GM19023 (cell line): Measurements from ENCODE around the gene CCDC33.

Experiments used
- ATAC-seq: cut with Tn5 transposase; IDR thresholded peaks from one replicate; pipeline ENCODE4 v1.9.1; 2021; ENCODE audit warnings: mild to moderate bottlenecking, moderate library complexity; ENCODE audit not compliant: unreplicated experiment

The CCDC33 gene

DNA sequence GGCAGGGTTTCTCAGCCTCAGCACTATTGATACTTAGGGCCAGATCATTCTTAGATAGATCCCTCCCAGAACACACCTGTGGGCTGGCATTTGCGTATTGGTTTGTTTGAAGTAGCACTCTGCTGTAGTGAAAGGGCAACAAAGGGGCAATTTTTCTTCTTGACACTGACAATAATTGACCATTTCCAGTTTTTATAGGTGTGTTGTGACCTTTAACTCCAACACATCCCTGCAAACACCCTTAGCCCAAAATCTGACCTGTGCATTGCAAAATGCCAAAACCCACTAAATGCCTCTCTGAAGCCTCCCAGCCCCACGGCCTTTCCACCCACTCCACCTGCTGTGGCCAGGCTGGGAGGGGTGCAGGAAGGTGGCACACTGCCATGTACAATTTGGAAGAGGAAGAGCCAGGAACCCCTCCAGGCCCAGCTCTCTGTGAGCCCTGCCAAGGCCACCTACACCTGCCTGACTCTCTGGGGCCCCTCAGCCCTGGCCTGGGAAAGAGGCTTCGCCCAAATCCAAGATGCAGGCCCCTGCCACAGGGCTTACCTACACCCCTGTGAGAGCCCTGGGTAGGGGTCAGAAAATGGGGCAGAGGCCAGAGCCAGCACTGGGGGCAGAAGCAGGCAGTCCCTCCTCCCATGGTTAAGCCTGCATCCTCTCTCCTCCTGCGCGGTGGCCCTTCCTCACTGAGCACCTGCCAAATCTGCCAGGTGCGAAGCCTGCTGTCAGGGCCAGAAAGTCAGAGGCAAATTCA lies 140.9 kb downstream of the CCDC33 start:
- no peak for ATAC-seq

DNA sequence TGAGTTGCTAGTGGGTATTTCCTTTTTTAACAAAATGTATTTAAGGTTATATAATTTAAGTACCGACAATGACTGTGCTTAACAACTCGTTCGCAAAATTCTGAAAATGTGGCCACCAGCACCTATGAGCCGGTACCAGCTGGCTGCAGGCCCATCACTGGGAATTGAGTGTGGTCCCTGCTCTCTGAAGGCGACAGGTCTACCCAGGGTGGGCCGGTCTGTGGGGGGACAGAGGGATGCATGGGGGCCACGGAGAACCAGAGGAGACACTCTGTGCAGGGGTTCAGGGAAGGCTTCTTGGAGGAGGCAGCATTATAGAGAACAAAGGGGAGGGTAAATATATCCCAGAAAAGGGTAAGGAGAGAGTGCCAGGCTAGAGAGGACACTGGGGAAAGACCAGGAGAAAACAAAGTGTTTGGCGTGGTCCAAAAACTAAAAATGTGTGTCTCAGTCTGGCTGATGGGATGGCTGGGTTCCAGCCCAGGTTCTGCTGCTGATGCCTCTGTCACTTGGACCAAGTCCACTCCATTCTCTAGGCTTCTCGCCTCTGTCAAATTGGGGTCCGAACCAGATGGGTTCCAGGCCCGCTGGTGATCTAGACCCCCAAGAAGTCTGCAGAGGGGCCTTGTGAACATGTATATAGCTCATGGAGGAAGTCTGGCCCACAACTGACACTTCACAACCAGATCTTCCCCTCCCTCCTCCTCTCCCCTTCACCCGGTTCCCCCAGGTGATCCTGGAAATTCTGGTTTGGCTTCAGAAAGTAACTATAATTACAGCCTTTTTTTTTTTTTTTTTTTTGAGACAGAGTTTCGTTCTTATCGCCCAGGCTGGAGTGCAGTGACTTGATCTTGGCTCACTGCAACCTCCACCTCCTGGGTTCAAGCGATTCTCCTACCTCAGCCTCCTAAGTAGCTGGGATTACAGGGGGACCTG lies 142.0 kb downstream of the CCDC33 start:
- no peak for ATAC-seq

DNA sequence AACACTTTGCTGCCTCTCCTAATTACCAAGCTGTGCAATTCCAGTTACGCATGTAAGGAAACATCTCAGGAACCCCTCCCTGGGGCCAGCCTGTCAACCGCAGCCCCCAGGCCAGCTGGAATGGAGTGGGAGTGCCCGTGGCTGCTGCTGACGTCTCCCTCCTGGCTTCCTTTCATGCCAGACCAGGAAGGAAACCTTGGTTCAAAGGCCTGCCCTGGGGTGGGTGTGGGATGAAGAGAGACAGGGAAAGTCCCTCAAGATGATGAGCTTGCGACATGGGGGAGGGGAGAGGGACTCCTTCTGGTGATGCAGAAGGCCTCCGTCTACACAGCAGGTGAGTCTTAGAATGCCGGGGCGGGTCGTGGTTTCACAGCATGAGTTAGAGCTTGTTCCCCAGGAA lies 142.7 kb downstream of the CCDC33 start:
- ATAC-seq = no peak

DNA sequence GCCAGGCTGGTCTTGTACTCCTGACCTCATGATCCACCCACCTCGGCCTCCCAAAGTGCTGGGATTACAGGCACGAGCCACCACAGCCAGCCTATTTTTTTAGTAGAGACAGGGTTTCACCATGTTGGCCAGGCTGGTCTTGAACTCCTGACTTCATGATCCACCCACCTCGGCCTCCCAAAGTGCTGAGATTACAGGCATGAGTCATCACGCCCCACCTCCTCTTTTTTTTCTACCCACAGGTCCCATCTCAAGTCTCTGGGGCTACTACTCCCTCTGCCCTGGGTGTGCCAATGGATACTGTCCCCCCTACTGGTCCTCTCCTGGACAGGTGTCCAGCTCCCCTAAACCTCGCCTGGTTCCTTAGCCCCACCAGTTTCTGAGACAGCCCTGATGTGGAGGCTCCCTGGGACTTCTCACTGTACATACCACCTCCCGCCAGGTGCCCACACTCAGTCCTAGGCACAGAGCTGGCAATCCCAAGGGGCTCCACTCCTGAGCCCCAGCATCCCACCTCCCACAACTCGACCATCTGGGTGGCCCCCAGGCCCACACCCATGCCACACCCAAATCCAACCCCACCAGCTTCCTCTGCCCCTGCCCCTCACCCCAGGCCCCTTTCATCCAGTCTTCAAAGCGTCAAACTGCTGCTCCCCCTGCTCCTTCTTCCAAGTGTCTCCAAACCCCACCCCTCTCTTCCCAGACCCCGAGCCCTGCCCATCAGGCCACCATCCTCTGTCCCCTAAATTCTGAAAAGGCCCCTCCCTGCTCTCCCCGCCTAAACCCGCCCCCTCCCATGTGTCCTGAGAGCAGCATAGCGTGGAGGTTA lies 144.4 kb downstream of the CCDC33 start:
- ATAC-seq = no peak

DNA sequence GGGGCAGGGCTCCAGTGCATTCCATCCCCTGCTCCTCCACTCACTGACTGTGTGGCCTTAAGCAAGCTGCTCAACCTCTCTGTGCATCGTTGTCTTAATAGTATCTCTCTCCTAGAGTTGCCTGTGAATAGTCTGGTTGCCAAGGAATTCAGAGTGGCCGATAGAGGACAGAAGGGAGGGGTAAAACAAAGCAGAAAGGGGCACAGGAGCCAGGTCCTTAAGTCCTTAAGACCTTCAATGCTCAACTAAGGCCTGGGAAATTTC lies 145.0 kb downstream of the CCDC33 start:
- ATAC-seq = no peak

DNA sequence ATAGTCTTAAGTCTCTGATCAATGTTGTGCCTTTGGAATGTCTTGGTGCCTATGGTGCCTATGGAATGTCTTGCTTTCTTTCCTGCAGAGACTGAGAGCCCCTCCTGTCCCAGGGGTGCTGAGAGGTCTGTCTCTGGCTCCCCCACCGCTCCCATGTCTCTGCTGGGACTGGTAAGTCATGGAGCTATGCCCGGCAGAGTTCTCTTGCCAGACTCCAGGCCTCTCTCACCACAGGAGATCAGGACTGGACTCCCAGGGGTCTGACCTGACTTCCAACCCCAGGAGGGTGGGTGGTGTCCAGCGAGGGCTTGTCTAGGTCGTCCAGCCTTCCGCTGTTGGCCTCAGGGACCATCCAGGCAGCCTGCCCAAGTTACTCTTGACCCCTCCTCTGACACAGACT lies 145.4 kb downstream of the CCDC33 start:
- ATAC-seq = no peak

DNA sequence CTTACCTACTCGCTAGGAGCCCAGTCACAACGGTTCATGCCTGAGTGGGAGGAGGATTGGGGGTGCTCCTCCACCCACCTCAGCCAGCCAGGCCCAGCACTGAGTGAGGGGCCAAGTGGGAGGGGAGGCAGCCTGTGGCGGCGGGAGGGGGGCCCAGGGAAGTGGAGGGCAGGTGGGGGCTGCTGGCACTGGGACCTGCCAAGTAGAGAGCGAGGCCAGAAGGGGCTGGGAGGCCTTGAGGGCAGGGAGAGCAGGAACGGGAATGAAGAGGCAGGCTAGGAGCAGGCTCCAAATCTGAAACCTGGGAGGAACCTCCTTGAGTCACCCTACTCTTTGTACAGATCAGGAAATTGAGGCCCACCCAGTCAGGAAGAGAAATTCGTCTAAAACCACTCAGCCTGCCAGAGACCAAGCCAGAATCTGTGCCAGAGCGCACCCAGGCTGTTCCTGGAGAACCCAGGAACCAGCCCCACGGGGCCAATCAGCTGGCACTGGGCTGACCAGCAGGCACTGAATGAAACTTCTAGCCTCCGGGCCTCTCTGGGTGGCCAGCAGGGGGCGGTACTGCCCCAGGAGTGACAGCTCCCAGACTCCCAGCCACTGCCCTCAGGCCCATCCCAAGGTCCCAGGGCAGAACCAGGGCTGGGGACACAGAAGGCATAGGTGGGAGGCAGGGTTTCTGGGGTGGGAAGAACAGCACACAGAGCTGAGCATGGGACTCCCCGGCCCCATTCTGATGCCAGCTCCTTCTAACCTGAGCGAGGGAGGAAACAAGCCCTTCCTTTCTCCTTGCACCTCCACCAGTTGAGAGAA lies 146.1 kb downstream of the CCDC33 start:
- peak; percentile 27 for ATAC-seq

DNA sequence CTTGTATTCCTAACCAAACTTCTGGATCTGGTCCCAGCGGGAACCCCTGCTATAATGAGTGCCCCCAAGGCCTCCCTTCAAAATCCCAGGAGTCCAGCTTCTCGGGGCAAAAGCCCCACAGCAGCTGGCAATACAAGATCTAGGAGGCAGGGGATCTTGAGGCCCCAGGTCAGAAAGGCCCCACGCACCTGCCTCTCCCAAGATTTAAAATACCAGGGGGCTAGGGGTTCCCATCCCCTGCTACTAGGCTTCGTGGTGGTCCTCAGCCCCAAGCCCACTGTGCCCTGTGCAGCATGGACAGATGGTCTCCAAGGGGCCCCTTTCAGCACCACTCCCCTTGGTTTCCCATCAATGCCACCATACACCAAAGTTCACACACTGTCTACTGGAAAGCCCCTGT lies 147.2 kb downstream of the CCDC33 start:
- peak; percentile 6 for ATAC-seq

DNA sequence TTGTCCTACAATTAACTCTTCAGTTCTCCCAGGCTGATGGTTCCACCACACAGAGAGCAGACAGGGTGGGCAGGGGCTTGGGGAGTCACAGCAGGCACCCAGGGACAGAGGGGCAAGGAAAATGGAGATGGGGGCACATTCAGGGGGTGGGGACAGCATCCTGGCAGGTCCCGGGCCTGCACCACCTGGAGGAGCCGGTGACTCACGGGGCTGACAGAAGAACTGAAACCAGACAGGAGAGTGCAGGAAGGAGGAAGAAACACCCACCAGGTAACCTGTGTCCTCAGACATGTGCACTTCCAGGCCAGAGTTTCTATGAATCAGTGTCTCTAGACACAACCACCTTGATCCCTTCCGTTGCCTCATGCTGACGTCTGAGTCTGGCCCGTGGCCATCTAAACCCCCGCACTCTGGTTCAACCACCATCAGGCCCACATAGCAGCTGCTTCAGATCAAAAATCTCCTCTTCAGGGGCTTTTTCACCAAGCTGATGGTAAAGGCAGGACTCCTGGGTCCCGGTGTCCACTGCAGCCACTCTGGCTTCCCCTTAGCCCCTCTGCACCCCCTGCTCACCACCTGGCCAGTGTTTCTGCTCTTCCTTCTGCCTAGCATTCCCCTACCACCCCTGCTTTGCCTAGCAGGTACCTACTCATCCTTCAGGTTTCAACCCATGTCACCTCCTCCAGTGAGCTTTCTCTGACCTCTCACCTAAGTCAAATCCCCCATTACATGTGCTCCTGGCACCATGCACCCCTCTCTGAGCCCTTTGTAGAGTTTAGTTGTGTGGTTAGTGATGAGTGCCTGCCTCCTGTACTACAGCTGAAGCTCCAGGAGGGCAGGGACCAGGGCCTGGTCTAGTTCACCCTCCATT lies 147.8 kb downstream of the CCDC33 start:
- peak; percentile 44 for ATAC-seq

DNA sequence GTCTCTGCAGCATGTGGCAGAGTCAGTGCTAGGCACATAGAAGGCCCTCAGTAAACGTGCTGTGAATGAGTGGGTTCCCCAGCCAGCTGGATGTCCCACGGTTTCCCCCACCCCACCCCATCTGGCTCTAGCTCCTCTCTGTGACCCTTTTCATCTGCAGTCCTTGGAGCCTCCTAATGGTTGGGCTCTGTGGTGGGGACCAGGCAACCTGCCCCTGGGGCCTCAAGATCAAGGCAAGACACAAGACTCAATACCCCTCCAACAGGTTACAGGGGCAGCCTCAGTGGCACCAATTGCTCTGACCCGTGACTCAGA lies 148.4 kb downstream of the CCDC33 start:
- no peak for ATAC-seq

DNA sequence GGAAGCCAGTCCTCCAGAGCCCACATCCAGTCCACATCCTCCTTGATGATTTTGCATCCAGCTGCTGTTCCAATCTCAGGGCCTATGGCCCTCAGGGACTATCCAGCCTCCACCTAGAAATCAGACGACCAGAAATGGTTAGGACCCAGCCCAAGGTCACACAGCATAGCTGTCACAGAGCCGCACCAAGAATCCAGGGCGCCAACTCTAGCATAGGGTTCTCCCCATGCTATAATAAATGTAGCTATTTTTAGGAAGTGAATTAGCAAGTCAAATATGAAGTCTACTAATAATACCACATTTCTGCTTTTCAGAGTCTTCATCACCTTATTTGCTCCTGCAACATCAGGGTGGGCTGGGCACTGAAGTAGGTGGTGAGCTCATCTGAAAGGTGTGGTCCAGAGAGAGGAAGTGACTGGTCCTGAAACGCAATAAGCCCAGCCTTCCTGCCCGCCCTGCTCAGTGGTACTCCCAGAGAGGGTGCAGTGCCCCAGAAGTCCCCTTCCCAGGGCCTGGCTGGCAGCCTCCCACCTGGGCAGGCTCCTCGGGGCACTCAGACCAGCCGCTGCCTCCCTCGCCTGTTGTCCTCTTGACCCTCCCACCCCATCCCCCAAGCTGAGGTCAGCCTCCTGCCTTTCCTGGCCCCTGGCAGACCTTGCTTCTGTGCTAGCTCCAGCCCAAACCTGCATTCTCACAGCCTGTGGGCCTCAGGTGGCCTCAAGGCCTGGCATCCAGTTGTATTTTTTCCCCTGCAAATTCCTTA lies 148.9 kb downstream of the CCDC33 start:
- peak; percentile 60 for ATAC-seq

DNA sequence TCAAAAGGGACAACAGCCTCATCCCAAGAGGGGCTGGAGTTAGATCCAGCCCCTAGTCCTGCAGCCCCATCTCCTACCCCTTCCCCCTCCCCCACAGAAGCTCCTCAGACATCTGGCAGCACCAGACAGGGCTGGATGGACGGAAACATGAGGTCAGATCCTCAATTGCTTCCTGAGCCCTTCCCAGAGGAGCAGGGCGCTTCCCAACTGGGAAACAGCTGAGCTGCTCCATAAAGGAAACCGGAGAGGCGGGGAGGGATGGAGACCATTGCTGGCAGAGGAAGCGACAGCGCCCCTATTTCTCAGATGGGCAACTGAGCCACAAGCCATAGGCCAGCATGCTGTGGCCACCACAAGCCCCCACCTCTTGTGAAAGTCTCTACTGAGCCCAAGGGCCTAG lies 149.6 kb downstream of the CCDC33 start:
- ATAC-seq = no peak
